HCT116 (cell line): ENCODE measurements around the gene SELENOK.

ENCODE experiments used
- ELF1 ChIP-seq: IDR thresholded peaks from 2 replicates; pipeline ENCODE4 v1.6.1; 2012; ENCODE audit warnings: low read depth, borderline replicate concordance
- EZH2 ChIP-seq: fragments of 200-600 bp; sonication (generic); IDR thresholded peaks from 2 replicates; pipeline ENCODE4 v1.6.1; 2017; ENCODE audit warnings: antibody characterized with exemption, mixed run types
- EZH2phosphoT487 ChIP-seq: fragments of 200-600 bp; IDR thresholded peaks from 2 replicates; pipeline ENCODE4 v1.6.1; 2018; ENCODE audit warnings: antibody characterized with exemption, borderline replicate concordance
- JUND ChIP-seq: IDR thresholded peaks from 2 replicates; pipeline ENCODE4 v1.6.1; 2012
- POLR2A ChIP-seq: IDR thresholded peaks from 2 replicates; pipeline ENCODE4 v1.7.0; 2011; ENCODE audit warnings: borderline replicate concordance; ENCODE audit not compliant: insufficient read depth, insufficient read length; ENCODE audit errors: extremely low read depth
- POLR2AphosphoS5 ChIP-seq: IDR thresholded peaks from 2 replicates; pipeline ENCODE4 v1.6.1; 2011; ENCODE audit warnings: mild to moderate bottlenecking, low read depth, low read length, moderate library complexity
- RAD21 ChIP-seq: IDR thresholded peaks from 2 replicates; pipeline ENCODE4 v1.6.1; 2012; ENCODE audit warnings: low read depth, mild to moderate bottlenecking
- SP1 ChIP-seq: IDR thresholded peaks from 2 replicates; pipeline ENCODE4 v1.6.1; 2012; ENCODE audit warnings: low read depth
- ZFX ChIP-seq: fragments of 450-650 bp; IDR thresholded peaks from 2 replicates; pipeline ENCODE4 v1.6.1; 2017
- TF ChIP-seq, protein P1 (sequence below), 3 experiments: fragments of 200-600 bp in 1 of 3; sonication (generic) in 1 of 3; IDR thresholded peaks in 2 of 3; conservative IDR thresholded peaks in 1 of 3; 2 replicates each; pipeline ENCODE4 v1.5.1; 2012 to 2017; ENCODE audit warnings: low read depth in 2 of 3, low read length in 2 of 3, antibody characterized with exemption in 1 of 3, borderline replicate concordance in 1 of 3, control low read depth in 1 of 3, mild to moderate bottlenecking in 1 of 3, mixed read lengths in 1 of 3, mixed run types in 1 of 3, moderate library complexity in 1 of 3; ENCODE audit not compliant: insufficient read depth in 1 of 3
- TF ChIP-seq, protein P2 (sequence below): IDR thresholded peaks from 2 replicates; pipeline ENCODE4 v1.6.1; 2012
- TF ChIP-seq, protein P3 (sequence below): IDR thresholded peaks from 2 replicates; pipeline ENCODE4 v1.6.1; 2012; ENCODE audit warnings: low read depth
- TF ChIP-seq, protein P4 (sequence below): IDR thresholded peaks from 2 replicates; pipeline ENCODE4 v1.6.1; 2011; ENCODE audit warnings: mild to moderate bottlenecking, low read length, moderate library complexity; ENCODE audit not compliant: insufficient replicate concordance; ENCODE audit errors: extremely low read depth

DNA sequence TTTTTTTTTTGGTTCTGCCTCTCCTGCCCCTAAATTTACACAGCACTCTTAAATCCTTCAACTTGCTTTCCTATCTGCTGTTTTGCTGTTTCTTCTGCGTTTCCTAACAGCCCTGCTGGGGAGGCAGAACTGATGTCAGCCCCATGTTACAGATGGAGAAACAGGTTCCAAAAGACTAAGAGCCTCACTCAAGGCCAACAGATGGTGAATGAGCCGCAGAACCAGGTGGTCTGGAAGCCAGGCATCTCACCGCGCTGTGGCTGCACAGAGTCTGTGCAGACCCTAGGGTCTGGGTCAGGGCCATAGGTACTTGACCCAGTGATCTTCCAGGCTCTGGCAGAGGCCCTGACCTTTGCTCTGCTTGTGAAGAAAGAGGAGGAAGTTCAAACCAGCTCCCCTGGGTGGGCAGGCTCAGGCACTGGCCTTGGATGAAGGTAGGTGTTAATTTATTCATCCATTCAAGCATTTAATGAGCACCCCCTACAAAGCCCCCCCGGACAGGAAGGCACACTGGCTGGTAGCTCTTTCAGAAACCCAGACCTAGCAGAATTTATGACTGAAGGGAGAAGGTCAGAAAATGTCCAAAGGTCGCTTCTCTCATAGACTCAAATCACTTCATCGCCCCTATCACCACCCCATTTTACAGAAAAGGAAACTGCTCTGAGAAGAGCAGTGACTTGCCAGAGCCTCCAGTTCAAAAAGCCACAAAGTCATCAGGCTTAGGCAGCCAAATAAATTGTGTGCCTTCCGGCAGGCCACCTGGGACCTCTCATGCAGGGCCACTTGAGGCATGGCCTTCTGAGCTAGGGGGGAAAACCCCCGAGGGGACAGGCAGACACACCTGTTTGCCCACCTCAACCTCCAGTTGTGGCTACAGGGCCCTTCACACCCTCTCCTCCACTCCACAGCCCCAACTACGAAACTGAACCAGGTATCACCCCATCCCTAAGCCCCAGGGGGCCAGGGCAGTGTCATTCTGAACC, 48.2 kb downstream of the SELENOK start:
- no peak for TF ChIP-seq POLR2A
- TF ChIP-seq ELF1, result no peak
- TF ChIP-seq EZH2phosphoT487, result no peak
- TF ChIP-seq, protein P1, sequence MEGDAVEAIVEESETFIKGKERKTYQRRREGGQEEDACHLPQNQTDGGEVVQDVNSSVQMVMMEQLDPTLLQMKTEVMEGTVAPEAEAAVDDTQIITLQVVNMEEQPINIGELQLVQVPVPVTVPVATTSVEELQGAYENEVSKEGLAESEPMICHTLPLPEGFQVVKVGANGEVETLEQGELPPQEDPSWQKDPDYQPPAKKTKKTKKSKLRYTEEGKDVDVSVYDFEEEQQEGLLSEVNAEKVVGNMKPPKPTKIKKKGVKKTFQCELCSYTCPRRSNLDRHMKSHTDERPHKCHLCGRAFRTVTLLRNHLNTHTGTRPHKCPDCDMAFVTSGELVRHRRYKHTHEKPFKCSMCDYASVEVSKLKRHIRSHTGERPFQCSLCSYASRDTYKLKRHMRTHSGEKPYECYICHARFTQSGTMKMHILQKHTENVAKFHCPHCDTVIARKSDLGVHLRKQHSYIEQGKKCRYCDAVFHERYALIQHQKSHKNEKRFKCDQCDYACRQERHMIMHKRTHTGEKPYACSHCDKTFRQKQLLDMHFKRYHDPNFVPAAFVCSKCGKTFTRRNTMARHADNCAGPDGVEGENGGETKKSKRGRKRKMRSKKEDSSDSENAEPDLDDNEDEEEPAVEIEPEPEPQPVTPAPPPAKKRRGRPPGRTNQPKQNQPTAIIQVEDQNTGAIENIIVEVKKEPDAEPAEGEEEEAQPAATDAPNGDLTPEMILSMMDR (IDR thresholded peaks at IDR 0.05 in 2 of 3, conservative IDR thresholded peaks at IDR 0.05 in 1 of 3; ENCODE audit: borderline replicate concordance in 1 of 3, insufficient read depth in 1 of 3, low read depth in 2 of 3, low read length in 2 of 3), result no peak
- no peak for TF ChIP-seq EZH2
- TF ChIP-seq POLR2AphosphoS5, result no peak
- TF ChIP-seq SP1, result no peak
- TF ChIP-seq RAD21, result no peak
- TF ChIP-seq, protein P2, sequence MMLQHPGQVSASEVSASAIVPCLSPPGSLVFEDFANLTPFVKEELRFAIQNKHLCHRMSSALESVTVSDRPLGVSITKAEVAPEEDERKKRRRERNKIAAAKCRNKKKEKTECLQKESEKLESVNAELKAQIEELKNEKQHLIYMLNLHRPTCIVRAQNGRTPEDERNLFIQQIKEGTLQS, result no peak
- TF ChIP-seq, protein P3, sequence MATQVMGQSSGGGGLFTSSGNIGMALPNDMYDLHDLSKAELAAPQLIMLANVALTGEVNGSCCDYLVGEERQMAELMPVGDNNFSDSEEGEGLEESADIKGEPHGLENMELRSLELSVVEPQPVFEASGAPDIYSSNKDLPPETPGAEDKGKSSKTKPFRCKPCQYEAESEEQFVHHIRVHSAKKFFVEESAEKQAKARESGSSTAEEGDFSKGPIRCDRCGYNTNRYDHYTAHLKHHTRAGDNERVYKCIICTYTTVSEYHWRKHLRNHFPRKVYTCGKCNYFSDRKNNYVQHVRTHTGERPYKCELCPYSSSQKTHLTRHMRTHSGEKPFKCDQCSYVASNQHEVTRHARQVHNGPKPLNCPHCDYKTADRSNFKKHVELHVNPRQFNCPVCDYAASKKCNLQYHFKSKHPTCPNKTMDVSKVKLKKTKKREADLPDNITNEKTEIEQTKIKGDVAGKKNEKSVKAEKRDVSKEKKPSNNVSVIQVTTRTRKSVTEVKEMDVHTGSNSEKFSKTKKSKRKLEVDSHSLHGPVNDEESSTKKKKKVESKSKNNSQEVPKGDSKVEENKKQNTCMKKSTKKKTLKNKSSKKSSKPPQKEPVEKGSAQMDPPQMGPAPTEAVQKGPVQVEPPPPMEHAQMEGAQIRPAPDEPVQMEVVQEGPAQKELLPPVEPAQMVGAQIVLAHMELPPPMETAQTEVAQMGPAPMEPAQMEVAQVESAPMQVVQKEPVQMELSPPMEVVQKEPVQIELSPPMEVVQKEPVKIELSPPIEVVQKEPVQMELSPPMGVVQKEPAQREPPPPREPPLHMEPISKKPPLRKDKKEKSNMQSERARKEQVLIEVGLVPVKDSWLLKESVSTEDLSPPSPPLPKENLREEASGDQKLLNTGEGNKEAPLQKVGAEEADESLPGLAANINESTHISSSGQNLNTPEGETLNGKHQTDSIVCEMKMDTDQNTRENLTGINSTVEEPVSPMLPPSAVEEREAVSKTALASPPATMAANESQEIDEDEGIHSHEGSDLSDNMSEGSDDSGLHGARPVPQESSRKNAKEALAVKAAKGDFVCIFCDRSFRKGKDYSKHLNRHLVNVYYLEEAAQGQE, result no peak
- no peak for TF ChIP-seq ZFX
- TF ChIP-seq, protein P4, sequence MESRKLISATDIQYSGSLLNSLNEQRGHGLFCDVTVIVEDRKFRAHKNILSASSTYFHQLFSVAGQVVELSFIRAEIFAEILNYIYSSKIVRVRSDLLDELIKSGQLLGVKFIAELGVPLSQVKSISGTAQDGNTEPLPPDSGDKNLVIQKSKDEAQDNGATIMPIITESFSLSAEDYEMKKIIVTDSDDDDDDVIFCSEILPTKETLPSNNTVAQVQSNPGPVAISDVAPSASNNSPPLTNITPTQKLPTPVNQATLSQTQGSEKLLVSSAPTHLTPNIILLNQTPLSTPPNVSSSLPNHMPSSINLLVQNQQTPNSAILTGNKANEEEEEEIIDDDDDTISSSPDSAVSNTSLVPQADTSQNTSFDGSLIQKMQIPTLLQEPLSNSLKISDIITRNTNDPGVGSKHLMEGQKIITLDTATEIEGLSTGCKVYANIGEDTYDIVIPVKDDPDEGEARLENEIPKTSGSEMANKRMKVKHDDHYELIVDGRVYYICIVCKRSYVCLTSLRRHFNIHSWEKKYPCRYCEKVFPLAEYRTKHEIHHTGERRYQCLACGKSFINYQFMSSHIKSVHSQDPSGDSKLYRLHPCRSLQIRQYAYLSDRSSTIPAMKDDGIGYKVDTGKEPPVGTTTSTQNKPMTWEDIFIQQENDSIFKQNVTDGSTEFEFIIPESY, result no peak
- TF ChIP-seq JUND, result no peak
